ENCODE measurements around the gene LETM1. TPM values are rescaled to one million over a fixed set of nuclear protein-coding genes. Genes with fewer than 3 reads are reported as not detected.
A peak's percentile ranks its signal among the peaks of the same experiment; 100 is the strongest.

Gene LETM1
- total RNA-seq (44.8 and 45.1 TPM in 2 replicates), polyA plus RNA-seq (28.5 and 34.3 TPM in 2 replicates), polyA minus RNA-seq (57.7 and 61.4 TPM in 2 replicates)
- total RNA-seq (2013): 20.2 TPM

DNA sequence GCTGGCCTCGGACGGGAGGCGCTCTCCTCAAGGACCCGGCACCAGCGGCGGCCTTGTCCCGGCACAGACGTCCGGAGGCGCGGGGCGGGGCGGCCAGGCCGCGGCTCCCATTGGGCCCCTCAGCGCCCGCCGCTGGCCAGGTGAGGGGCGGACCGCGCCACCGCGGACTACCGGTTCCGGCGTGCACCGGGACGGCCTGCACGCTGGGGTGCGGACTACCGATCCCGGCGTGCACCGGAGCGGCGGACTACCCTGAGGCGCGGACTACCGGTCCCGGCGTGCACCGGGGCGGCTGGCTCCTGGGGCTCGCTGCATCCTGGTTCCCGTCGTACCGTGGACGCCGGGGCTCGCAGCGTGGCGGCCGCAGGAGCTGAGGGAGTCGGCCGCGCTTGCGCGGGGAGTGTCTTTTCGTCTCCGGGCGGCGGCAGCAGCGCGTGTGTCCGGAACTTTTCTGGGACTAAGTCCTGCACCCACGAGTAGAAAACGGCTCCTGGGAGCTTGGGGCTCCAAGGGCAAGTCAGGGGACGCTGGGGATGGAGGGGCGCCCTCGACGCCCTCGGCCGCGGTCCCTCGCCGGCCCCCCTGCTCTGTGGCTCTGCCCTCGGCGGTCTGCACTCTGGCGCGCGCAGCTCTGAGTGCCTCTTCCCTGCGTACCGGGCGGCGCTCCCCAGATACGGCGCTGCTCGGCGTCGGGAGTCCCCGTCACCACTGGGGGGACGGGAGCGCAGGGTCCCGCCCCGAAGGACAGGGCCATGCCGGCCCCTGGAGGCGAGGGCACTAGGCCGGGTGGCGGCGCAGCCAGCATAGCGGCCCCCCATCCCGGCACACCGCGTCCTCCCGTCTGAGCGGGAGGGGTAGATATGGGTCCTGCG is at the start of gene LETM1:
Gene LETM1, minus strand, starts transcription at position 86 of the 872 bp plus-strand sequence. CDS start 206 bp downstream, outside the sequence.
- Histone ChIP-seq H3K9ac (ENCODE audit: low read length) (peak within 1 kb of the TSS; percentile 84), H3K27me3 (replicated peaks in 1 of 4; ENCODE audit: control extremely low read depth in 1 of 4, control insufficient read depth in 3 of 4, insufficient read depth in 4 of 4, low read length in 3 of 4) (peaks cover 0 to 3% (median 0%) of the 10 kb centered on the region in 4 experiments), H3K36me3 (replicated peaks in 1 of 2; ENCODE audit: control extremely low read depth in 1 of 2, control insufficient read depth in 1 of 2, extremely low read depth in 1 of 2, insufficient read depth in 2 of 2, low read length in 1 of 2) (peaks cover 0 to 9% of the 10 kb centered on the region in 2 experiments), H3K79me2 (ENCODE audit: control insufficient read depth, insufficient read depth, low read length) (peaks cover 42% of the 10 kb centered on the region), H3K4me1 (ENCODE audit: control insufficient read depth in 2 of 2, insufficient read depth in 2 of 2, low read length in 2 of 2) (peaks cover 15 to 19% of the 10 kb centered on the region in 2 donors), H4K20me1 (ENCODE audit: control insufficient read depth, insufficient read depth, low read length, poor library complexity, severe bottlenecking) (peaks cover 12% of the 10 kb centered on the region), H3K4me2 (replicated peaks; ENCODE audit: low read depth, low read length, poor library complexity, severe bottlenecking) (peak within 1 kb of the TSS; percentile 95), H2AFZ (ENCODE audit: insufficient read depth, low read depth, low read length, poor library complexity, severe bottlenecking) (peak within 1 kb of the TSS; percentile 98), H3K27ac (ENCODE audit: low read length in 2 of 2) (peak within 1 kb of the TSS in 1 of 2 donors; percentile 61), H3K4me3 (ENCODE audit: control extremely low read depth in 1 of 5, extremely low read depth in 1 of 5, insufficient read depth in 1 of 5, low read depth in 2 of 5, low read length in 4 of 5) (peak within 1 kb of the TSS; percentile 38 to 93 (median 90)), H3K9me3 (ENCODE audit: control extremely low read depth in 1 of 3, control insufficient read depth in 2 of 3, insufficient read depth in 1 of 3, low read length in 2 of 3) (no peaks in the 10 kb centered on the region)
- Mint-ChIP-seq H3K4me1 (peaks cover 23% of the 10 kb centered on the region), H3K4me3 (peak within 1 kb of the TSS; percentile 85), H3K27me3 (no peaks in the 10 kb centered on the region), H3K27ac (peak within 1 kb of the TSS; percentile 56), H3K9me3 (ENCODE audit: insufficient read depth) (no peaks in the 10 kb centered on the region)
- intact Hi-C loops (cut with micrococcal nuclease): loop anchor here (1.0 to 5.0 kb wide), 7 partner anchors 14 to 1106 kb away; partner anchors contain the start of genes CFAP99, GRK4, NOP14 and SLBP
- ATAC-seq (ENCODE audit: low read depth) (peak; percentile 96), DNase-seq (peak; percentile 92)
- no peak for TF ChIP-seq EZH2 (IDR thresholded peaks at IDR 0.05; ENCODE audit: borderline replicate concordance, insufficient read depth, low read depth, low read length, poor library complexity, severe bottlenecking)
- TF ChIP-seq, protein P1, sequence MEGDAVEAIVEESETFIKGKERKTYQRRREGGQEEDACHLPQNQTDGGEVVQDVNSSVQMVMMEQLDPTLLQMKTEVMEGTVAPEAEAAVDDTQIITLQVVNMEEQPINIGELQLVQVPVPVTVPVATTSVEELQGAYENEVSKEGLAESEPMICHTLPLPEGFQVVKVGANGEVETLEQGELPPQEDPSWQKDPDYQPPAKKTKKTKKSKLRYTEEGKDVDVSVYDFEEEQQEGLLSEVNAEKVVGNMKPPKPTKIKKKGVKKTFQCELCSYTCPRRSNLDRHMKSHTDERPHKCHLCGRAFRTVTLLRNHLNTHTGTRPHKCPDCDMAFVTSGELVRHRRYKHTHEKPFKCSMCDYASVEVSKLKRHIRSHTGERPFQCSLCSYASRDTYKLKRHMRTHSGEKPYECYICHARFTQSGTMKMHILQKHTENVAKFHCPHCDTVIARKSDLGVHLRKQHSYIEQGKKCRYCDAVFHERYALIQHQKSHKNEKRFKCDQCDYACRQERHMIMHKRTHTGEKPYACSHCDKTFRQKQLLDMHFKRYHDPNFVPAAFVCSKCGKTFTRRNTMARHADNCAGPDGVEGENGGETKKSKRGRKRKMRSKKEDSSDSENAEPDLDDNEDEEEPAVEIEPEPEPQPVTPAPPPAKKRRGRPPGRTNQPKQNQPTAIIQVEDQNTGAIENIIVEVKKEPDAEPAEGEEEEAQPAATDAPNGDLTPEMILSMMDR (IDR thresholded peaks at IDR 0.05): peak; percentile 17
- POLR2A ChIA-PET: interaction anchor here (0.6 to 1.8 kb wide), 2 partner anchors 14 to 681 kb away, joined by 3 to 11 read pairs; partner anchors contain the start of gene NSD2
- CTCF ChIA-PET: interaction anchor here (1.0 to 1.3 kb wide), 3 partner anchors 14 to 145 kb away, joined by 3 to 5 read pairs (median 3); partner anchors contain the start of genes NSD2 and SLBP
- WGBS (ENCODE audit: insufficient coverage): under 1% methylated on average over 103 of the region's 107 CpGs
